HepG2 (cell line): Measurements from ENCODE around the gene SCFD2. TPM values are rescaled to one million over a fixed set of nuclear protein-coding genes. Genes with fewer than 3 reads are reported as not detected.

Source experiments
- ATAC-seq: fragments of 200-7000 bp; cut with Tn5 transposase; 3 replicates; pipeline ENCODE4 v1.9.1; 2020; ENCODE audit warnings: mild to moderate bottlenecking, moderate library complexity
- BruUV-seq: library from RNA; stranded (reverse); fragments of 400-500 nt; replicated peaks from 2 replicates; lab custom pipeline; 2021; lab: Mats Ljungman, UMichigan
- CTCF ChIA-PET: fragments of 300-600 bp; formaldehyde crosslinking; extraction: SDS; loops from one replicate; lab custom pipeline; 2021; ENCODE audit warnings: low total read pairs, inconsistent platforms, low intra/inter-chr PET ratio; lab: Yijun Ruan, JAX
- POLR2A ChIA-PET: fragments of 350-600 bp; sonication (Branson Sonifier 250); formaldehyde crosslinking; loops from one replicate; lab custom pipeline; 2020; ENCODE audit warnings: antibody characterized with exemption, inconsistent platforms; lab: Yijun Ruan, JAX
- DNase-seq: peaks from one replicate; pipeline ENCODE4 v3.0.0-alpha.2; 2015; ENCODE audit warnings: low spot score
- FAIRE-seq: peaks from 3 replicates; lab custom pipeline; 2011; peaks lifted over from hg19 to GRCh38; lab: Jason Lieb, UNC
- H2AFZ ChIP-seq: one replicate; pipeline ENCODE4 v1.6.1; 2011; ENCODE audit warnings: low read length, inconsistent platforms
- H3K27ac ChIP-seq: fragments of 300-600 bp; 3 replicates; pipeline ENCODE4 v1.8.0; 2011; ENCODE audit warnings: mixed run types, mild to moderate bottlenecking, mixed read lengths, low read length, inconsistent platforms; ENCODE audit not compliant: insufficient read depth; ENCODE audit errors: extremely low read length
- H3K27me3 ChIP-seq, 2 experiments: fragments of 200-600 bp in 1 of 2; 2 replicates in 1 of 2; 3 replicates in 1 of 2; pipeline versions ENCODE4 v1.6.0 to v1.8.0; 2011; ENCODE audit warnings: low read length in 2 of 2, mild to moderate bottlenecking in 2 of 2, moderate library complexity in 2 of 2, inconsistent platforms in 1 of 2; ENCODE audit not compliant: insufficient read depth in 2 of 2, control insufficient read depth in 1 of 2
- H3K36me3 ChIP-seq, 2 experiments: fragments of 200-600 bp in 1 of 2; replicated peaks in 1 of 2; 2 replicates in 1 of 2; 3 replicates in 1 of 2; pipeline versions ENCODE4 v1.5.1 to v1.8.0; 2011; ENCODE audit warnings: low read length in 2 of 2, inconsistent platforms in 1 of 2; ENCODE audit not compliant: insufficient read depth in 2 of 2, control insufficient read depth in 1 of 2
- H3K4me1 ChIP-seq: 2 replicates; pipeline ENCODE4 v1.5.1; 2012; ENCODE audit warnings: low read length, inconsistent platforms; ENCODE audit not compliant: insufficient read depth
- H3K4me2 ChIP-seq: 2 replicates; pipeline ENCODE4 v1.6.0; 2011; ENCODE audit warnings: low read depth, low read length, inconsistent platforms
- H3K4me3 ChIP-seq, 3 experiments: fragments of 200-600 bp in 1 of 3; sonication (generic), shearing (Covaris generic) in 1 of 3; replicated peaks in 1 of 3; 2 replicates each; pipeline ENCODE4 v1.5.1; 2011 to 2016; ENCODE audit warnings: low read length in 3 of 3, inconsistent platforms in 2 of 3, low read depth in 2 of 3, mild to moderate bottlenecking in 2 of 3, control low read depth in 1 of 3, mixed read lengths in 1 of 3; ENCODE audit not compliant: insufficient read depth in 1 of 3
- H3K79me2 ChIP-seq: one replicate; pipeline ENCODE4 v1.6.1; 2011; ENCODE audit warnings: low read length, inconsistent platforms; ENCODE audit not compliant: insufficient read depth
- H3K9ac ChIP-seq: 2 replicates; pipeline ENCODE4 v1.6.0; 2011; ENCODE audit warnings: mild to moderate bottlenecking, low read depth, low read length, inconsistent platforms; ENCODE audit not compliant: insufficient read depth
- H3K9me3 ChIP-seq: 2 replicates; pipeline ENCODE4 v1.5.1; 2012; ENCODE audit warnings: mild to moderate bottlenecking, low read length
- H4K20me1 ChIP-seq: 2 replicates; pipeline ENCODE4 v1.6.0; 2011; ENCODE audit warnings: inconsistent platforms, mild to moderate bottlenecking, low read length, moderate library complexity; ENCODE audit not compliant: insufficient read depth
- CENPX ChIP-seq: sonication (generic); formaldehyde crosslinking; IDR thresholded peaks from 2 replicates; pipeline ENCODE4 v1.9.0; 2021; ENCODE audit warnings: mild to moderate bottlenecking, missing genetic modification reagents, moderate library complexity
- HCFC1 ChIP-seq: fragments of 150-350 bp; IDR thresholded peaks from 2 replicates; pipeline ENCODE4 v1.6.1; 2014; ENCODE audit warnings: low read depth, low read length
- HOXA7 ChIP-seq: sonication (generic); formaldehyde crosslinking; IDR thresholded peaks from 2 replicates; pipeline ENCODE4 v1.8.1; 2022; ENCODE audit warnings: mild to moderate bottlenecking, missing genetic modification reagents, moderate library complexity
- KLF9 ChIP-seq: IDR thresholded peaks from 2 replicates; pipeline ENCODE4 v1.6.1; 2016; ENCODE audit warnings: low read depth
- PHF5A ChIP-seq: IDR thresholded peaks from one replicate; pipeline ENCODE4 v1.6.1; 2018; ENCODE audit warnings: low read depth, missing genetic modification reagents; ENCODE audit not compliant: unreplicated experiment
- RFX1 ChIP-seq: fragments of 450-650 bp; IDR thresholded peaks from 2 replicates; pipeline ENCODE4 v1.6.1; 2017
- RNF2 ChIP-seq: fragments of 450-650 bp; conservative IDR thresholded peaks from 2 replicates; pipeline ENCODE4 v1.6.1; 2016; ENCODE audit warnings: low read depth
- SALL2 ChIP-seq: sonication (generic); formaldehyde crosslinking; IDR thresholded peaks from 2 replicates; pipeline ENCODE4 v1.8.1; 2023; ENCODE audit warnings: mild to moderate bottlenecking, missing genetic modification reagents, inconsistent platforms
- TCF7L2 ChIP-seq: IDR thresholded peaks from 2 replicates; pipeline ENCODE4 v1.6.1; 2011; ENCODE audit warnings: mild to moderate bottlenecking, low read depth, low read length, moderate library complexity
- TP53 ChIP-seq: sonication (generic); formaldehyde crosslinking; conservative IDR thresholded peaks from 2 replicates; pipeline ENCODE4 v1.4.0; 2020; ENCODE audit warnings: missing genetic modification reagents
- ZFP36L2 ChIP-seq: sonication (generic); formaldehyde crosslinking; IDR thresholded peaks from 2 replicates; pipeline ENCODE4 v1.4.0; 2020; ENCODE audit warnings: missing genetic modification reagents
- ZKSCAN8 ChIP-seq: IDR thresholded peaks from 2 replicates; pipeline ENCODE4 v1.6.1; 2016; ENCODE audit warnings: borderline replicate concordance, missing genetic modification reagents, missing compliant biosample characterization
- ZNF441 ChIP-seq: sonication (generic); formaldehyde crosslinking; IDR thresholded peaks from 2 replicates; pipeline ENCODE4 v1.7.0; 2021; ENCODE audit warnings: missing genetic modification reagents, borderline replicate concordance
- ZNF501 ChIP-seq: sonication (generic); formaldehyde crosslinking; IDR thresholded peaks from 2 replicates; pipeline ENCODE4 v1.5.1; 2020; ENCODE audit warnings: mild to moderate bottlenecking, moderate library complexity, missing genetic modification reagents
- ZNF550 ChIP-seq: sonication (generic); formaldehyde crosslinking; IDR thresholded peaks from 2 replicates; pipeline ENCODE4 v1.4.0; 2020; ENCODE audit warnings: mild to moderate bottlenecking, missing genetic modification reagents, borderline replicate concordance
- ZNF564 ChIP-seq: sonication (generic); formaldehyde crosslinking; IDR thresholded peaks from 2 replicates; pipeline ENCODE4 v1.8.1; 2023; ENCODE audit warnings: mild to moderate bottlenecking, missing genetic modification reagents
- ZNF619 ChIP-seq: sonication (generic); formaldehyde crosslinking; IDR thresholded peaks from 2 replicates; pipeline ENCODE4 v1.4.0; 2020; ENCODE audit warnings: mild to moderate bottlenecking, missing genetic modification reagents
- ZNF644 ChIP-seq: IDR thresholded peaks from 2 replicates; pipeline ENCODE4 v1.6.1; 2016; ENCODE audit warnings: low read depth
- ZNF737 ChIP-seq: sonication (generic); formaldehyde crosslinking; IDR thresholded peaks from 2 replicates; pipeline ENCODE4 v1.5.0; 2020; ENCODE audit warnings: missing genetic modification reagents, mild to moderate bottlenecking, borderline replicate concordance
- ZNF780A ChIP-seq: sonication (generic); formaldehyde crosslinking; IDR thresholded peaks from 2 replicates; pipeline ENCODE4 v1.8.0; 2022; ENCODE audit warnings: mild to moderate bottlenecking, missing genetic modification reagents, moderate library complexity
- ZNF792 ChIP-seq: IDR thresholded peaks from 2 replicates; pipeline ENCODE4 v1.6.1; 2016
- ZSCAN22 ChIP-seq: sonication (generic); formaldehyde crosslinking; IDR thresholded peaks from 2 replicates; pipeline ENCODE4 v1.4.0; 2020; ENCODE audit warnings: mild to moderate bottlenecking, missing genetic modification reagents
- WGBS: methylation state at CpG from one replicate; pipeline ENCODE4 v1.1.6; 2017; ENCODE audit warnings: low lambda C conversion rate; 5-methylcytosine and 5-hydroxymethylcytosine counted together
- in situ Hi-C: cut with HindIII; loops from 2 replicates; pipeline ENCODE4 v1.10.0; 2017; ENCODE audit warnings: low pct_unique_long_range_greater_than_20kb; ENCODE audit not compliant: extremely low pct_ligation_motif_present
- intact Hi-C: fragments of 100-400 bp; cut with micrococcal nuclease; formaldehyde crosslinking; loops from one replicate; pipeline ENCODE4 v1.10.0; 2022; ENCODE audit not compliant: unreplicated experiment
- polyA plus RNA-seq, 8 experiments: library from polyadenylated mRNA; depleted of rRNA in 3 of 8; stranded (reverse) in 7 of 8; unstranded in 1 of 8; fragments of >200 nt; fragmentation: Illumina TruSeq in 4 of 8; extraction: Trizol in 4 of 8; gene quantifications; 2 replicates each; pipeline versions ENCODE4 v1.2.1 to v1.2.3, GENCODE V29; 2011 to 2016; ENCODE audit warnings: low read depth in 4 of 8, missing spikeins in 1 of 8, mixed read lengths in 1 of 8; ENCODE audit not compliant: insufficient read depth in 1 of 8
- total RNA-seq, 5 experiments: library from RNA; depleted of rRNA; stranded (reverse); fragments of >200 nt; fragmentation: Illumina TruSeq; extraction: Trizol; gene quantifications; 2 replicates each; pipeline ENCODE4 v1.2.3, GENCODE V29; 2016; ENCODE audit warnings: low read depth in 1 of 5
- TF ChIP-seq, protein P1 (sequence below): sonication (generic); formaldehyde crosslinking; IDR thresholded peaks from 2 replicates; pipeline ENCODE4 v1.8.0; 2022; ENCODE audit warnings: missing genetic modification reagents, mild to moderate bottlenecking, moderate library complexity, borderline replicate concordance

SCFD2 gene
- total and polyA plus RNA-seq, 2 of the 13 experiments (the other 11 are each of a cell fraction or from before 2014, with no cell fraction given): 4.6 to 15.6 TPM

DNA sequence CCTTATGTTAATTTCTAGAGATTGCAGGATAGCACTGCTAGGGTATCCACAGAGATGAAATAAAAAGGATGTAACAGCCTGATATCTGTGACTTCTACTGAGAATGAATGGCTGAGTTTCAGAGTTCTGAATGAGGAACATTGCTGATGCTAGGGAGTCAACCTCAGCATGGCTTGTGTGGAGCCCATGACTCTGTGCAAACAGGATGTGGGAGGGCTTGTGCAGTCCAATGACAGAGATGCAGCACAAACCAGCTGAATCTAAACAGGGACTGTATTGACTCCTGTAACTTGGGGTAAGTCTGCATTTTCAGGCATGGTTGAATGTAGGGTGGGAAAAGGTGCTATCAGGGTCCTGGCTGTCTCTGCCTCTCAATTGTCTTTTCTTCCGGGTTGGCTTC is 509.1 kb downstream of the SCFD2 start:
- CTCF ChIA-PET: no interaction called here
- 80% methylated on average over 1 of the region's 1 CpG for WGBS
- BruUV-seq: no TSS peak

DNA sequence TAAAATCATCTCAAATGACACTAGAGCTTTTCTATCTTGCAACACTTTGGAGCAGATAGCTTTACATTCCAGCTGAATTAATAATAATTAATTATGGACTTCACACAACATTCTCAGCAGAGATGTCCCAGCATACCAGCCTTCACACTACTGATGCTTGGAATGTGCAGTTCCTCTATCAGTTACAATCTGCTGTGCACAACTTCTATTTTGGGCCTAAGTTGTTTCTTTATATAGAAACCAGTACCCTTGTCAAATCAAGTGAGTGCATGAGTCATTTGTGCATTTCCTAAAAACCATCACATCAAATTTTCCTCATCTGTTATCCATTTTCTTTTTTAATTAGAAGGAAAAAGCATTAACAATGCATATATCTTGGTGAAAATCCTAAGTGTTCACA is 512.5 kb downstream of the SCFD2 start:
- Histone ChIP-seq H3K27ac (no peak overlapping the region), H3K36me3 (no peaks in the 10 kb centered on the region), H3K4me1 (peaks cover 8% of the 10 kb centered on the region; the same call in 1 of the 2 replicates), H3K79me2 (no peaks in the 10 kb centered on the region), H3K9me3 (no peaks in the 10 kb centered on the region), H4K20me1 (no peaks in the 10 kb centered on the region), H3K9ac (no peak overlapping the region), H3K4me2 (no peak overlapping the region), H3K4me3 (no peak overlapping the region), H3K27me3 (no peaks in the 10 kb centered on the region), H2AFZ (no peak overlapping the region)
- no peak for DNase-seq
- FAIRE-seq: no peak
- ChIA-PET POLR2A (no interaction called here), CTCF (no interaction called here)
- no TSS peak for BruUV-seq
- ATAC-seq: no peak
- in situ Hi-C loops (no loop called here), intact Hi-C loops (no loop called here)
- TF ChIP-seq PHF5A (CRISPR knock-in tag) (no peak), HOXA7 (CRISPR knock-in tag) (no peak), ZNF737 (no peak), RNF2 (no peak), SALL2 (CRISPR knock-in tag) (no peak), ZFP36L2 (CRISPR knock-in tag) (no peak), CENPX (CRISPR knock-in tag) (no peak), ZNF441 (no peak), ZNF780A (no peak), ZNF619 (CRISPR knock-in tag) (no peak), TCF7L2 (no peak), ZNF644 (CRISPR knock-in tag) (no peak), ZNF501 (no peak), TP53 (CRISPR knock-in tag) (no peak), ZKSCAN8 (CRISPR knock-in tag) (no peak), RFX1 (no peak), ZNF564 (CRISPR knock-in tag) (no peak)

More for the DNA sequence above, 509.1 kb downstream of the SCFD2 start:
- POLR2A ChIA-PET: no interaction called here
- Histone ChIP-seq H3K4me1 (0 out of 2 replicates have a peak, but pooled peaks cover 4% of the 10 kb centered on the region), H3K4me3 (no peak overlapping the region), H3K9me3 (no peaks in the 10 kb centered on the region), H4K20me1 (no peaks in the 10 kb centered on the region), H2AFZ (no peak overlapping the region), H3K27me3 (peaks cover 3 to 6% of the 10 kb centered on the region in 2 experiments; a peak in 2 of 5 replicates), H3K27ac (no peak overlapping the region), H3K79me2 (no peaks in the 10 kb centered on the region), H3K36me3 (no peaks in the 10 kb centered on the region), H3K9ac (no peak overlapping the region), H3K4me2 (no peak overlapping the region)
- intact Hi-C loops (no loop called here), in situ Hi-C loops (no loop called here)
- no peak for FAIRE-seq
- no peak for DNase-seq
- TF ChIP-seq KLF9 (CRISPR knock-in tag) (no peak), ZNF792 (no peak), HCFC1 (no peak), ZNF550 (CRISPR knock-in tag) (no peak), ZSCAN22 (CRISPR knock-in tag) (no peak)
- TF ChIP-seq, protein P1, sequence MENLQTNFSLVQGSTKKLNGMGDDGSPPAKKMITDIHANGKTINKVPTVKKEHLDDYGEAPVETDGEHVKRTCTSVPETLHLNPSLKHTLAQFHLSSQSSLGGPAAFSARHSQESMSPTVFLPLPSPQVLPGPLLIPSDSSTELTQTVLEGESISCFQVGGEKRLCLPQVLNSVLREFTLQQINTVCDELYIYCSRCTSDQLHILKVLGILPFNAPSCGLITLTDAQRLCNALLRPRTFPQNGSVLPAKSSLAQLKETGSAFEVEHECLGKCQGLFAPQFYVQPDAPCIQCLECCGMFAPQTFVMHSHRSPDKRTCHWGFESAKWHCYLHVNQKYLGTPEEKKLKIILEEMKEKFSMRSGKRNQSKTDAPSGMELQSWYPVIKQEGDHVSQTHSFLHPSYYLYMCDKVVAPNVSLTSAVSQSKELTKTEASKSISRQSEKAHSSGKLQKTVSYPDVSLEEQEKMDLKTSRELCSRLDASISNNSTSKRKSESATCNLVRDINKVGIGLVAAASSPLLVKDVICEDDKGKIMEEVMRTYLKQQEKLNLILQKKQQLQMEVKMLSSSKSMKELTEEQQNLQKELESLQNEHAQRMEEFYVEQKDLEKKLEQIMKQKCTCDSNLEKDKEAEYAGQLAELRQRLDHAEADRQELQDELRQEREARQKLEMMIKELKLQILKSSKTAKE (CRISPR knock-in tag): no peak
- no peak for ATAC-seq
